Hepatocyte (in vitro differentiated cells): Measurements from ENCODE around the gene SLC35A1. TPM values are rescaled to one million over a fixed set of nuclear protein-coding genes. Genes with fewer than 3 reads are reported as not detected.

Experiments used
- DNase-seq: peaks from one replicate; pipeline ENCODE4 v3.0.0-alpha.2; 2016; ENCODE audit warnings: low spot score
- H2AFZ ChIP-seq: fragments of 200-600 bp; sonication (generic); 2 replicates; pipeline ENCODE4 v1.6.0; 2016; ENCODE audit warnings: antibody characterized with exemption, mild to moderate bottlenecking
- H3K27ac ChIP-seq: fragments of 200-600 bp; sonication (generic); 2 replicates; pipeline ENCODE4 v1.5.1; 2016; ENCODE audit warnings: mild to moderate bottlenecking
- H3K27me3 ChIP-seq: fragments of 200-600 bp; sonication (generic); 2 replicates; pipeline ENCODE4 v1.6.1; 2016
- H3K36me3 ChIP-seq: fragments of 200-600 bp; sonication (generic); replicated peaks from 2 replicates; pipeline ENCODE4 v1.5.1; 2016; ENCODE audit warnings: low read depth; ENCODE audit not compliant: insufficient read depth
- H3K4me1 ChIP-seq: fragments of 200-600 bp; sonication (generic); 2 replicates; pipeline ENCODE4 v1.5.1; 2016; ENCODE audit warnings: mild to moderate bottlenecking, moderate library complexity; ENCODE audit not compliant: insufficient read depth
- H3K4me2 ChIP-seq: fragments of 200-600 bp; sonication (generic); 2 replicates; pipeline ENCODE4 v1.6.0; 2016
- H3K4me3 ChIP-seq: fragments of 200-600 bp; sonication (generic); 2 replicates; pipeline ENCODE4 v1.5.1; 2016; ENCODE audit warnings: mild to moderate bottlenecking
- H3K79me2 ChIP-seq: fragments of 200-600 bp; sonication (generic); 2 replicates; pipeline ENCODE4 v1.6.0; 2017; ENCODE audit warnings: mild to moderate bottlenecking
- H3K9me2 ChIP-seq: fragments of 200-600 bp; sonication (generic); replicated peaks from 2 replicates; pipeline ENCODE4 v1.6.0; 2017; ENCODE audit warnings: mild to moderate bottlenecking; ENCODE audit not compliant: insufficient read depth
- H3K9me3 ChIP-seq: fragments of 200-600 bp; sonication (generic); 2 replicates; pipeline ENCODE4 v1.5.1; 2016; ENCODE audit warnings: low read depth, mild to moderate bottlenecking
- H4K20me1 ChIP-seq: fragments of 200-600 bp; sonication (generic); 2 replicates; pipeline ENCODE4 v1.6.0; 2016; ENCODE audit warnings: mild to moderate bottlenecking; ENCODE audit not compliant: insufficient read depth, poor library complexity, severe bottlenecking
- EZH2 ChIP-seq: fragments of 200-600 bp; sonication (generic); IDR thresholded peaks from 2 replicates; pipeline ENCODE4 v1.6.1; 2016; ENCODE audit warnings: antibody characterized with exemption, mild to moderate bottlenecking, borderline replicate concordance
- EZH2phosphoT487 ChIP-seq: fragments of 200-600 bp; sonication (generic); IDR thresholded peaks from one replicate; pipeline ENCODE4 v1.6.1; 2018; ENCODE audit warnings: antibody characterized with exemption, mild to moderate bottlenecking, low read depth, moderate library complexity; ENCODE audit not compliant: unreplicated experiment, severe bottlenecking
- WGBS: methylation state at CpG from one replicate; pipeline ENCODE4 v1.1.6; 2016; ENCODE audit warnings: low lambda C conversion rate; ENCODE audit errors: missing lambda C conversion rate; 5-methylcytosine and 5-hydroxymethylcytosine counted together
- polyA plus RNA-seq: library from polyadenylated mRNA; unstranded; fragments of >200 nt; fragmentation: Nextera tagmentation; extraction: Ambion mirVana; gene quantifications from 2 replicates; pipeline ENCODE4 v1.2.1, GENCODE V29; 2016
- total RNA-seq: library from RNA; depleted of rRNA; stranded (reverse); fragments of >200 nt; gene quantifications from 2 replicates; pipeline ENCODE4 v1.2.3, GENCODE V29; 2014
- TF ChIP-seq, protein P1 (sequence below): fragments of 200-600 bp; sonication (generic); IDR thresholded peaks from 2 replicates; pipeline ENCODE4 v1.5.1; 2016; ENCODE audit warnings: antibody characterized with exemption, mild to moderate bottlenecking; ENCODE audit not compliant: poor library complexity

Gene SLC35A1
- total and polyA plus RNA-seq, 2 experiments from 2014 or later = 28.3 to 30.3 TPM

DNA sequence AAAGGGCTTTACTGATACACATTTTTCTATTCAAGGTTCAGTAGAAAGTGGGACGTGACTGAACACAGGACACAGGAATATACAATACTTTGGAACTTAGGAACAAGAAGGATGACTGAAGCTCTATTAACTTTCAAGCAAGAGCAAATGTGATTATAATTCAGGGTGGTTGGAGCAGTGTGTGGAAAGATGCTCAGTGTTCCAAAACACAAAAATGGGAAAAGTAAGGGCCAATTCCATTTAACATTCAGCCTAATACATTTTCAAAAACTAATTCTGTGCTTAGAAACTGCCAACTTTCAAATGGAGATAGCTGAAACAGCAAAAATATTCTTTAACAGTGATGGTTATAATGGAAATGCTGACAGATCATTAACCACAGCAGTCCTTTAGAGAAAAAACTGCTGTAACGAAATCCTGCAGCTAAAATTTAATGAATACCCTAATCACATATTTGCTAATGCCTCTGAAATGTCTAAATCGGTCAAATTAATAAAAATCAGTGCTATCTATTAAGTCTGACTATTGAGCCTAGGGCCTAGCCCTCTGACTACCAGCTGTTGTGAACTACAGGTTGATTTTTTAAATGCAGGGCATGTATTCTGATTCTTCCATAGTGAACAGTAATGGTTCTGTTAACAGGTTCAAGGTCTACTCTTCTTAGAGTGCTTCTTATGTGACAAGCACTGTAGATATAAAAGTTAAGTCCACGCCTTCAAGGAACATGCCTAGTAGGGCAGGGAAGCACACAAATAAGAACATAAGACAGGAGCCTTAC, 71.1 kb downstream of the SLC35A1 start:
- TF ChIP-seq, protein P1, sequence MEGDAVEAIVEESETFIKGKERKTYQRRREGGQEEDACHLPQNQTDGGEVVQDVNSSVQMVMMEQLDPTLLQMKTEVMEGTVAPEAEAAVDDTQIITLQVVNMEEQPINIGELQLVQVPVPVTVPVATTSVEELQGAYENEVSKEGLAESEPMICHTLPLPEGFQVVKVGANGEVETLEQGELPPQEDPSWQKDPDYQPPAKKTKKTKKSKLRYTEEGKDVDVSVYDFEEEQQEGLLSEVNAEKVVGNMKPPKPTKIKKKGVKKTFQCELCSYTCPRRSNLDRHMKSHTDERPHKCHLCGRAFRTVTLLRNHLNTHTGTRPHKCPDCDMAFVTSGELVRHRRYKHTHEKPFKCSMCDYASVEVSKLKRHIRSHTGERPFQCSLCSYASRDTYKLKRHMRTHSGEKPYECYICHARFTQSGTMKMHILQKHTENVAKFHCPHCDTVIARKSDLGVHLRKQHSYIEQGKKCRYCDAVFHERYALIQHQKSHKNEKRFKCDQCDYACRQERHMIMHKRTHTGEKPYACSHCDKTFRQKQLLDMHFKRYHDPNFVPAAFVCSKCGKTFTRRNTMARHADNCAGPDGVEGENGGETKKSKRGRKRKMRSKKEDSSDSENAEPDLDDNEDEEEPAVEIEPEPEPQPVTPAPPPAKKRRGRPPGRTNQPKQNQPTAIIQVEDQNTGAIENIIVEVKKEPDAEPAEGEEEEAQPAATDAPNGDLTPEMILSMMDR = no peak
- TF ChIP-seq EZH2phosphoT487 (no peak), EZH2 (no peak)
- no peak overlapping the region for H3K4me2 ChIP-seq
- H3K79me2 ChIP-seq = no peaks in the 10 kb centered on the region
- no peaks in the 10 kb centered on the region for H3K9me3 ChIP-seq
- WGBS = 94% methylated on average over 4 of the region's 4 CpGs
- no peaks in the 10 kb centered on the region for H3K4me1 ChIP-seq
- no peak overlapping the region for H2AFZ ChIP-seq
- no peak overlapping the region for H3K27ac ChIP-seq
- no peaks in the 10 kb centered on the region for H3K9me2 ChIP-seq
- no peaks in the 10 kb centered on the region for H3K27me3 ChIP-seq
- H3K4me3 ChIP-seq = no peak overlapping the region
- H4K20me1 ChIP-seq = no peaks in the 10 kb centered on the region
- DNase-seq = no peak
- no peaks in the 10 kb centered on the region for H3K36me3 ChIP-seq

DNA sequence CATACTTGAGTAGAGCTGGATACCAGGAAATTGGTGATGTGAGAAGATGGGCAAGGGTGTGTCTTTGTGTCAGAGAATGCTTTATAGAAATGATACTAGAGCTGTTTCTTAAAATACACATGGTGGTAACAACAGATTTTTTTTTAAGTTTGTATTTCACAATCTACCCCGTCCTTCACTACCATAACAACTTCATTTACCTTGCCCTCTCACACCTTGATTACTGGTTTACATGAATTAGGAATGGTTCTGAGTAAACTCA, 71.6 kb downstream of the SLC35A1 start:
- Histone ChIP-seq H3K4me1 (no peaks in the 10 kb centered on the region), H3K79me2 (peaks cover 1% of the 10 kb centered on the region), H4K20me1 (no peaks in the 10 kb centered on the region), H3K9me3 (no peaks in the 10 kb centered on the region), H3K4me2 (no peak overlapping the region), H3K9me2 (no peaks in the 10 kb centered on the region), H3K4me3 (no peak overlapping the region), H3K36me3 (no peaks in the 10 kb centered on the region), H3K27ac (no peak overlapping the region), H3K27me3 (no peaks in the 10 kb centered on the region), H2AFZ (no peak overlapping the region)
- WGBS = 94% methylated on average over 1 of the region's 1 CpG
- TF ChIP-seq, protein P1 = no peak
- no peak for TF ChIP-seq EZH2
- TF ChIP-seq EZH2phosphoT487 = no peak
- DNase-seq = no peak

DNA sequence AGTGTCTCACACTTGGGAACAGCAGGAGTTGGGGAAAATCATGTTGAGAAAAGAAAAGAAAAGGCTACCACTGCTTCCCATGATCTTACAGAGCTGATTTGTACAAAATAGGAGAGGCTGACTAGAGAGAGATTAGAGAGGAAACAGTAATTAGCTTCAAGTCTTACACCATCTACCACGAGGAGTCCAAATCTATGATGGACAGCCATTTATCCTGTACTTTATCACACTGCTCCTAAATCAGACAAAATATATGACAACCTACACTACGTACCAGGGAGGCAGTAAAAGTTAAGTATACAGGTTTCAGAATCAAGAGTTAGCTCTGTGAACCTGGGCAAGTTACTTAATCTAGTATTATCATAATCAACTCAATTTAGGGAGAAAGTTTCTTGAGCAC, 79.0 kb downstream of the SLC35A1 start:
- H3K4me2 ChIP-seq = no peak overlapping the region

More for the DNA sequence above, 79.0 kb downstream of the SLC35A1 start:
- no peak overlapping the region for H3K4me3 ChIP-seq
- H3K36me3 ChIP-seq = no peaks in the 10 kb centered on the region
- H3K9me2 ChIP-seq = no peaks in the 10 kb centered on the region
- H3K4me1 ChIP-seq = no peaks in the 10 kb centered on the region
- H3K79me2 ChIP-seq = peaks cover 13% of the 10 kb centered on the region
- 84% methylated on average over 2 of the region's 2 CpGs for WGBS
- H3K27me3 ChIP-seq = no peaks in the 10 kb centered on the region
- no peak overlapping the region for H3K27ac ChIP-seq
- H3K9me3 ChIP-seq = no peaks in the 10 kb centered on the region
- TF ChIP-seq EZH2phosphoT487 = no peak
- TF ChIP-seq EZH2 = no peak
- TF ChIP-seq, protein P1 = no peak
- no peak for DNase-seq
- H4K20me1 ChIP-seq = no peaks in the 10 kb centered on the region
- no peak overlapping the region for H2AFZ ChIP-seq
